ENCODE data around the gene TSPAN10. TPM values are rescaled to one million over a fixed set of nuclear protein-coding genes. Genes with fewer than 3 reads are reported as not detected.
A peak's percentile ranks its signal among the peaks of the same experiment; 100 is the strongest.

The TSPAN10 gene
- total and polyA plus RNA-seq, 2 of the 13 experiments (the other 11 are each of a cell fraction or from before 2014, with no cell fraction given): 0.54 to 0.75 TPM

DNA sequence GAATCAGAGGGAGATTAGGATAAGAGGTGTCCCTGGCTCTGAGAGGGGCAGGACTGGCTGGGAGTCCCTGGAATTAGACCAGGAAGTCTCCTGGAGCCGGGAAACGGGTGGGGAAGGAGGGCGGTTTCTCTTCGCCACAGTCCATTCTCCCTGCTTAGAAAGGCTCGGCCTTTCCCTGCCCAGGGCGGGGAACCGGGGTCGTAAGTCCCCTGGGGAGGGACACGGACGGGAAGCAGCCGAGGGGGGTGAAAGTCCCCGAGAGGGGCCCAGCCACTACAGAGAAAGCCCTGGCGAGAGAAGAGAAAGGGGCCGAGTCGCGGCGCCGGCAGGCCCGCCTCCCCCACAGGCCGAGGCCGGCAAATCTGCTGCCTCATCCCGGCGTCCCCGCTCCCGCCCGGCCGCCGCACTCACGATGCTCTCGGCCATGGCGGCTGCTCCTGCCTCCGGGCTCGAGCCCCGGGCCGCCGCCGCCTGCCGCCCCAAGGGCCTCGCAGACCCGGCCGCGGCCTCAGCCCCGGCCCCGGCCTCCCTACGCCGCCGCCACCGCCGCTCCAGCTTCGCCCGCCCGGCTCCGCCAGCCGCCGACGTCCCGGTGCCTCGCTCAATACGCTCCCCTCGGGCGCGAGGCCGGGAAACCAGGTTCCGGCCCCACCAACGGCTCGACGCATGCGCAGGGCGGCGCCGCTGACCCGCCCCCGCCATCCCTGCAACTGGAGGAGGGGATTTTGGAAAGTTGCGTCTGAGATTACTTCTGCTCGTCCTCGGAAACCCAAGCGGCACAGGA, at the start of gene TSPAN10, which contains the start of gene NPLOC4 (continued):
- TF ChIP-seq ARNT2 (CRISPR knock-in tag; IDR thresholded peaks at IDR 0.05; ENCODE audit: low read depth) (0 out of 2 replicates have a peak, but pooled peaks have one; percentile 74), MED1 (CRISPR knock-in tag; IDR thresholded peaks at IDR 0.05) (peak; percentile 82), ZNF225 (CRISPR knock-in tag; IDR thresholded peaks at IDR 0.05) (peak; percentile 62; the same call in 1 of the 2 replicates), BCL6 (CRISPR knock-in tag; IDR thresholded peaks at IDR 0.05) (peak; percentile 68), ATF7 (IDR thresholded peaks at IDR 0.05) (no peak), ATF7 (CRISPR knock-in tag; IDR thresholded peaks at IDR 0.05) (no peak), HNRNPLL (IDR thresholded peaks at IDR 0.05; ENCODE audit: low read depth, low read length, poor library complexity, severe bottlenecking) (peak; percentile 79), ZSCAN12 (CRISPR knock-in tag; IDR thresholded peaks at IDR 0.05) (peak; percentile 69; the same call in 1 of the 2 replicates), PHF5A (CRISPR knock-in tag; IDR thresholded peaks at IDR 0.05; ENCODE audit: low read depth, unreplicated experiment) (peak; percentile 95), FOXA1 (IDR thresholded peaks at IDR 0.05) (no peak), FOXA1 (CRISPR knock-in tag; IDR thresholded peaks at IDR 0.05) (peak; percentile 79)
- TF ChIP-seq, protein P1, sequence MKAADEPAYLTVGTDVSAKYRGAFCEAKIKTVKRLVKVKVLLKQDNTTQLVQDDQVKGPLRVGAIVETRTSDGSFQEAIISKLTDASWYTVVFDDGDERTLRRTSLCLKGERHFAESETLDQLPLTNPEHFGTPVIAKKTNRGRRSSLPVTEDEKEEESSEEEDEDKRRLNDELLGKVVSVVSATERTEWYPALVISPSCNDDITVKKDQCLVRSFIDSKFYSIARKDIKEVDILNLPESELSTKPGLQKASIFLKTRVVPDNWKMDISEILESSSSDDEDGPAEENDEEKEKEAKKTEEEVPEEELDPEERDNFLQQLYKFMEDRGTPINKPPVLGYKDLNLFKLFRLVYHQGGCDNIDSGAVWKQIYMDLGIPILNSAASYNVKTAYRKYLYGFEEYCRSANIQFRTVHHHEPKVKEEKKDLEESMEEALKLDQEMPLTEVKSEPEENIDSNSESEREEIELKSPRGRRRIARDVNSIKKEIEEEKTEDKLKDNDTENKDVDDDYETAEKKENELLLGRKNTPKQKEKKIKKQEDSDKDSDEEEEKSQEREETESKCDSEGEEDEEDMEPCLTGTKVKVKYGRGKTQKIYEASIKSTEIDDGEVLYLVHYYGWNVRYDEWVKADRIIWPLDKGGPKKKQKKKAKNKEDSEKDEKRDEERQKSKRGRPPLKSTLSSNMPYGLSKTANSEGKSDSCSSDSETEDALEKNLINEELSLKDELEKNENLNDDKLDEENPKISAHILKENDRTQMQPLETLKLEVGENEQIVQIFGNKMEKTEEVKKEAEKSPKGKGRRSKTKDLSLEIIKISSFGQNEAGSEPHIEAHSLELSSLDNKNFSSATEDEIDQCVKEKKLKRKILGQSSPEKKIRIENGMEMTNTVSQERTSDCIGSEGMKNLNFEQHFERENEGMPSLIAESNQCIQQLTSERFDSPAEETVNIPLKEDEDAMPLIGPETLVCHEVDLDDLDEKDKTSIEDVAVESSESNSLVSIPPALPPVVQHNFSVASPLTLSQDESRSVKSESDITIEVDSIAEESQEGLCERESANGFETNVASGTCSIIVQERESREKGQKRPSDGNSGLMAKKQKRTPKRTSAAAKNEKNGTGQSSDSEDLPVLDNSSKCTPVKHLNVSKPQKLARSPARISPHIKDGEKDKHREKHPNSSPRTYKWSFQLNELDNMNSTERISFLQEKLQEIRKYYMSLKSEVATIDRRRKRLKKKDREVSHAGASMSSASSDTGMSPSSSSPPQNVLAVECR (CRISPR knock-in tag; IDR thresholded peaks at IDR 0.05; ENCODE audit: borderline replicate concordance): peak; percentile 87; the same call in 1 of the 2 replicates
- TF ChIP-seq, protein P2, sequence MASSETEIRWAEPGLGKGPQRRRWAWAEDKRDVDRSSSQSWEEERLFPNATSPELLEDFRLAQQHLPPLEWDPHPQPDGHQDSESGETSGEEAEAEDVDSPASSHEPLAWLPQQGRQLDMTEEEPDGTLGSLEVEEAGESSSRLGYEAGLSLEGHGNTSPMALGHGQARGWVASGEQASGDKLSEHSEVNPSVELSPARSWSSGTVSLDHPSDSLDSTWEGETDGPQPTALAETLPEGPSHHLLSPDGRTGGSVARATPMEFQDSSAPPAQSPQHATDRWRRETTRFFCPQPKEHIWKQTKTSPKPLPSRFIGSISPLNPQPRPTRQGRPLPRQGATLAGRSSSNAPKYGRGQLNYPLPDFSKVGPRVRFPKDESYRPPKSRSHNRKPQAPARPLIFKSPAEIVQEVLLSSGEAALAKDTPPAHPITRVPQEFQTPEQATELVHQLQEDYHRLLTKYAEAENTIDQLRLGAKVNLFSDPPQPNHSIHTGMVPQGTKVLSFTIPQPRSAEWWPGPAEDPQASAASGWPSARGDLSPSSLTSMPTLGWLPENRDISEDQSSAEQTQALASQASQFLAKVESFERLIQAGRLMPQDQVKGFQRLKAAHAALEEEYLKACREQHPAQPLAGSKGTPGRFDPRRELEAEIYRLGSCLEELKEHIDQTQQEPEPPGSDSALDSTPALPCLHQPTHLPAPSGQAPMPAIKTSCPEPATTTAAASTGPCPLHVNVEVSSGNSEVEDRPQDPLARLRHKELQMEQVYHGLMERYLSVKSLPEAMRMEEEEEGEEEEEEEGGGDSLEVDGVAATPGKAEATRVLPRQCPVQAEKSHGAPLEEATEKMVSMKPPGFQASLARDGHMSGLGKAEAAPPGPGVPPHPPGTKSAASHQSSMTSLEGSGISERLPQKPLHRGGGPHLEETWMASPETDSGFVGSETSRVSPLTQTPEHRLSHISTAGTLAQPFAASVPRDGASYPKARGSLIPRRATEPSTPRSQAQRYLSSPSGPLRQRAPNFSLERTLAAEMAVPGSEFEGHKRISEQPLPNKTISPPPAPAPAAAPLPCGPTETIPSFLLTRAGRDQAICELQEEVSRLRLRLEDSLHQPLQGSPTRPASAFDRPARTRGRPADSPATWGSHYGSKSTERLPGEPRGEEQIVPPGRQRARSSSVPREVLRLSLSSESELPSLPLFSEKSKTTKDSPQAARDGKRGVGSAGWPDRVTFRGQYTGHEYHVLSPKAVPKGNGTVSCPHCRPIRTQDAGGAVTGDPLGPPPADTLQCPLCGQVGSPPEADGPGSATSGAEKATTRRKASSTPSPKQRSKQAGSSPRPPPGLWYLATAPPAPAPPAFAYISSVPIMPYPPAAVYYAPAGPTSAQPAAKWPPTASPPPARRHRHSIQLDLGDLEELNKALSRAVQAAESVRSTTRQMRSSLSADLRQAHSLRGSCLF (CRISPR knock-in tag; IDR thresholded peaks at IDR 0.05; ENCODE audit: borderline replicate concordance): no peak
- TF ChIP-seq, protein P3, sequence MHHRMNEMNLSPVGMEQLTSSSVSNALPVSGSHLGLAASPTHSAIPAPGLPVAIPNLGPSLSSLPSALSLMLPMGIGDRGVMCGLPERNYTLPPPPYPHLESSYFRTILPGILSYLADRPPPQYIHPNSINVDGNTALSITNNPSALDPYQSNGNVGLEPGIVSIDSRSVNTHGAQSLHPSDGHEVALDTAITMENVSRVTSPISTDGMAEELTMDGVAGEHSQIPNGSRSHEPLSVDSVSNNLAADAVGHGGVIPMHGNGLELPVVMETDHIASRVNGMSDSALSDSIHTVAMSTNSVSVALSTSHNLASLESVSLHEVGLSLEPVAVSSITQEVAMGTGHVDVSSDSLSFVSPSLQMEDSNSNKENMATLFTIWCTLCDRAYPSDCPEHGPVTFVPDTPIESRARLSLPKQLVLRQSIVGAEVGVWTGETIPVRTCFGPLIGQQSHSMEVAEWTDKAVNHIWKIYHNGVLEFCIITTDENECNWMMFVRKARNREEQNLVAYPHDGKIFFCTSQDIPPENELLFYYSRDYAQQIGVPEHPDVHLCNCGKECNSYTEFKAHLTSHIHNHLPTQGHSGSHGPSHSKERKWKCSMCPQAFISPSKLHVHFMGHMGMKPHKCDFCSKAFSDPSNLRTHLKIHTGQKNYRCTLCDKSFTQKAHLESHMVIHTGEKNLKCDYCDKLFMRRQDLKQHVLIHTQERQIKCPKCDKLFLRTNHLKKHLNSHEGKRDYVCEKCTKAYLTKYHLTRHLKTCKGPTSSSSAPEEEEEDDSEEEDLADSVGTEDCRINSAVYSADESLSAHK (CRISPR knock-in tag; IDR thresholded peaks at IDR 0.05; ENCODE audit: borderline replicate concordance): no peak; the same call in 1 of the 2 replicates
- TF ChIP-seq, protein P4, sequence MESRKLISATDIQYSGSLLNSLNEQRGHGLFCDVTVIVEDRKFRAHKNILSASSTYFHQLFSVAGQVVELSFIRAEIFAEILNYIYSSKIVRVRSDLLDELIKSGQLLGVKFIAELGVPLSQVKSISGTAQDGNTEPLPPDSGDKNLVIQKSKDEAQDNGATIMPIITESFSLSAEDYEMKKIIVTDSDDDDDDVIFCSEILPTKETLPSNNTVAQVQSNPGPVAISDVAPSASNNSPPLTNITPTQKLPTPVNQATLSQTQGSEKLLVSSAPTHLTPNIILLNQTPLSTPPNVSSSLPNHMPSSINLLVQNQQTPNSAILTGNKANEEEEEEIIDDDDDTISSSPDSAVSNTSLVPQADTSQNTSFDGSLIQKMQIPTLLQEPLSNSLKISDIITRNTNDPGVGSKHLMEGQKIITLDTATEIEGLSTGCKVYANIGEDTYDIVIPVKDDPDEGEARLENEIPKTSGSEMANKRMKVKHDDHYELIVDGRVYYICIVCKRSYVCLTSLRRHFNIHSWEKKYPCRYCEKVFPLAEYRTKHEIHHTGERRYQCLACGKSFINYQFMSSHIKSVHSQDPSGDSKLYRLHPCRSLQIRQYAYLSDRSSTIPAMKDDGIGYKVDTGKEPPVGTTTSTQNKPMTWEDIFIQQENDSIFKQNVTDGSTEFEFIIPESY (CRISPR knock-in tag; IDR thresholded peaks at IDR 0.05): peak; percentile 57

Measured in HepG2 (cell line).